SK-N-SH (cell line): ENCODE results near the gene KCTD11.

ENCODE experiments used
- CTCF ChIP-seq: fragments of 200-600 bp; sonication (generic); IDR thresholded peaks from 2 replicates; pipeline ENCODE4 v1.6.1; 2017; ENCODE audit warnings: antibody characterized with exemption, mild to moderate bottlenecking, moderate library complexity
- ELF1 ChIP-seq: IDR thresholded peaks from 2 replicates; pipeline ENCODE4 v1.4.0; 2012
- EP300 ChIP-seq, 2 experiments: IDR thresholded peaks; 2 replicates each; pipeline versions ENCODE4 v1.4.0 to v1.6.1; 2012; ENCODE audit warnings: borderline replicate concordance in 1 of 2, low read depth in 1 of 2, low read length in 1 of 2
- RCOR1 ChIP-seq: fragments of 150-350 bp; IDR thresholded peaks from 2 replicates; pipeline ENCODE4 v1.6.1; 2017; ENCODE audit warnings: antibody characterized with exemption, low read length
- YY1 ChIP-seq: IDR thresholded peaks from 2 replicates; pipeline ENCODE4 v1.4.0; 2012; ENCODE audit warnings: low read depth, mild to moderate bottlenecking
- TF ChIP-seq, protein P1 (sequence below): IDR thresholded peaks from 2 replicates; pipeline ENCODE4; 2012

DNA sequence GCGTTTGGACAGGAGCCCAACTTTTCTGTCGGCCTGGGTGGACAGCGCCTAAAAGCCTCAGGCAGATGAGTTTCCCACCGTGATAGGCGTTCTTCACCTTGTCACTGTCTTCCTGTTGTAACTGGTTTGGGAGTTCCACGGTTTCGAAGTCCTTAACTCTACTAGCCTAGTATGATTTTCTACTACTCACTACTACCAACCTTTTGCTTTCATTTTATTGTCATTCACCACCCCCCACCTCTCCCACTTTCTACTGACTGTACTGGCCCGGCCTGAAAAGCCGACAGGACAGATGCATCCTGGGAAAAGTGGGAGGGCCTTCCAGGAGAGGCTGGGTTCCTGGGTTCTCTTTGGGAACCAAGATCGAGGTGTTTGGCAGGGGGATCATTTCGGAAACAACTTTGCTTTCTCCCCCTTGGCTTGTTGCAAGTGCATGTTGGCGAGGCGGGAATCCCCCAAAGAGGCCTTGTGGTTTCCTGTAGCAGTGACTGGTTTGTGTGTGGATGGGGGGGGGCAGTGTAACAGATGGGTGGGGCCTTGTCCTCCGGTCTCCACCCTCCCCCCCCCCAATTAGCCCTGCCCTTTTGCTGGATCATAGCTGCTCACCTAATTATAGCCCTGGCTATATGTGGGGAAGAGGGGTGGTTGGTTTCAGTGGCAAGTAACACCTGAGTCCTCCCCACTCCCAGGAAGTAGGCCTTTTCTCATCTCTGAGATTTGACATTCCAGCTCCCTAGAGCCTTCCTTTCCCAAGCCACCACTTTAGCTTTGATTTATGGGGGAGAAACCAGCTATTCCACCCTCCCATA lies 43.1 kb upstream of the KCTD11 start:
- TF ChIP-seq, protein P1, sequence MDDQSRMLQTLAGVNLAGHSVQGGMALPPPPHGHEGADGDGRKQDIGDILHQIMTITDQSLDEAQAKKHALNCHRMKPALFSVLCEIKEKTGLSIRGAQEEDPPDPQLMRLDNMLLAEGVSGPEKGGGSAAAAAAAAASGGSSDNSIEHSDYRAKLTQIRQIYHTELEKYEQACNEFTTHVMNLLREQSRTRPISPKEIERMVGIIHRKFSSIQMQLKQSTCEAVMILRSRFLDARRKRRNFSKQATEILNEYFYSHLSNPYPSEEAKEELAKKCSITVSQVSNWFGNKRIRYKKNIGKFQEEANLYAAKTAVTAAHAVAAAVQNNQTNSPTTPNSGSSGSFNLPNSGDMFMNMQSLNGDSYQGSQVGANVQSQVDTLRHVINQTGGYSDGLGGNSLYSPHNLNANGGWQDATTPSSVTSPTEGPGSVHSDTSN = no peak
- no peak for TF ChIP-seq CTCF
- no peak for TF ChIP-seq ELF1
- TF ChIP-seq RCOR1 = no peak
- no peak for TF ChIP-seq EP300 (IDR thresholded peaks at IDR 0.05; ENCODE audit: borderline replicate concordance in 1 of 2, low read depth in 1 of 2, low read length in 1 of 2)
- no peak for TF ChIP-seq YY1
